COLO668 (cell line): ENCODE measurements around the gene PKP2.
"Not testable (repeated sequence)": the region's sequence is repeated elsewhere in the genome, so short reads cannot be mapped to it uniquely, and the experiment has no call there.

ENCODE experiments used
- DNase-seq: peaks from one replicate; lab custom pipeline; 2025; ENCODE audit not compliant: unreplicated experiment; lab: John Stamatoyannopoulos, UW

Gene PKP2

DNA sequence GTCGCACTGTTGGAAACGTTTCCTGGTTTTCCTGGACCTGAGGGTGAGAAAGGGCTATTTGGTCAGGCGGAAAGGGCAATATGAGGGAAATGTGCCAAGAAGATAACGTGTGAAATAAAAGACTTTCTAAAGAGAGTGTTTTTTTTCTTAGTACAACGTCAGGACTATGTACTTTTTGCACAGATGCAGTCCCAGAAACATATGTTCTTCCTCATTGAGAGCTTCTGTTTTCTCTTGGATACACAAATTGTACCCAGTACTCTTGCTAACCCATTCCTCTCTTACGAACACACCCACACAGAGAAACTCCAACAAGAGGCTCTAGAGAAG is 669 bp upstream of the PKP2 start:
- DNase-seq = no peak

DNA sequence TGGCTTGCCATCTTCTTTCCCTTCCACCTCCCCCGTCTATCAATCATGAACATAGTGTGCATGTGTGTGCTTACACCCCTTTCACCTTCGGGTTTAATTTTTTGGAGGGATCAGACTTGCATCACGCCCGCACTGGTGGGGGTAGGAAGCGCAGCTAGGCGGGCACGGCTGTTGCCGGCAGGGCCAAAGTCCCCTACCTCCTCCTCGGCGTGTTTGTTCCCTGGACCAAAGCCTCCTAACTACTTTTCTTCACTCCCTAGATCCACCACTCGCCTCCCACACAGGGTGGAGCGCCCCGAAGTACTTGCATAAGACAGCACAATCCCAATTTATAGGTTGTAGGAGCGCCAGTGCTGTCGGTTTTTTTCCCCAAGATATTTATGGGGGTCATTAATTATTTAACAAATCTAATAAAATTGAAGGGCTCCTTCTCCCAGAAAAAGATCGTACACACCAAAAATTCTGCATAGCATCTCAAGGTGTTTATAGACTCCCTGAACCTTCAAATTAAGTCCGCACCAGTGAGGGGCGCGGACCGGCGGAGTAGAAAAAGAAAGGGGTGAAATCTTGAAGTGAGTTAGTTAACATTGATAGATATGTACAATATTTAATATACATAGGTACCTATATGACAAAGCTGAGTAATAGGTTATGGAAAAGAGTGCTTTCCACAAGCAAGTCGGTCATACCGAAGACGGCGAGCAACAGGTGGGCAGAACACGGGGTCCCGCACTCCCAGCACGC is 717 bp downstream of the PKP2 start:
- peak; percentile 26 for DNase-seq

DNA sequence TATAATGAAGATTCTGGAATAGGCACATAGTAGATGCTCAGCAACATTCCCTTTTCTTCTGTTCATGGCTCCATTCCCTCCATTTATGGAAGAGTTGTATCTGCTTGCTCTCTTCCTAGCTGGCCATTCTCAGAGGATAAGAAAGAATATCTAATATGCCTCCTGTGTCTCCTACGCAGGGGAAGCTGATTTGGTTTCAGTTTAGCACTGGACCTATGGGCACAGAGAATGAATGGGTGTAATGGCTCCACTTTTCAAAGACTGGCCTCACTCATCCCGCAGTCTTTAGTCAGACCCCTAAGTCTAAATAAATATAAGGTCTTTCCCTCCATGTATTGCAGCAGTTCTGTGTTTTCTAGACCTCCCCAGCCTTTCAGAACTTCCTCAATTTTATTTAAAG is 2.0 kb downstream of the PKP2 start:
- DNase-seq = no peak

DNA sequence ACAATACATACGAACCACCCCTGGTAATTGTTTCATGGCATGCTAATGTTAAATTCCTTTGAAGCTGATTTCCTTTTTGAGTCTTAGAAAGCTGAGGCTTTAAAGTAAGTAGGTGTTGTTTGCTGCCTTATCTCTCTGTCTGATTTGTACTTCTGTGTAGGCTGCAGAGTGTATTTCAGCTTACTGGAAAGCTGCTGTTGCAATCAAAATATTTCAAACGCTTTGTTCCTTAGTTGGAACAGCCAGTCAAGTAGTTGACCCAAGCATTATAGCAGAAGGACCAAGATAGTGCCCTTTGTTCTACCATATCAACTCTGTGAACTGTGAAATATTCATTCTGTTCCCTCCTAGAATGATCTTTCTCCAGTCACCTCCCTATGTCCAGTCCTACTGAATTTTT is 3.1 kb downstream of the PKP2 start:
- no peak for DNase-seq

DNA sequence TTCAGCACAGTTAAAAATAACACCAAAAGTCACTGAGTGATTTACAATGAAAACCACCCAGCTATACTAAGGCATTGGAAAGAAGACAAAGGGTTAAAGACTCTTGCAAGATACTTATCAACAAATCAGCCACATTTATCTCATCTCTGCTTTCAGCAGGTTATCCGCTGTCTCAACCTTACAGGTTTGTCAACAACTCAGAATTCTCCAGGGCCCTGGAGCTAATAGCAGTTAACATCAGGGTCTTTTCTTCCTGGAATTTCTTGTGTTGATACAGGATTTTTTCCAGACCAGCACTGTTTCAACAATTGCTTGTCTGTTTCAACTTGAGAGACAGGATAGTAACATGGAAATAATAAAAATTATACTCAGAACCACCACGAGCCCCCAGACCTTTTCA is 3.5 kb downstream of the PKP2 start:
- no peak for DNase-seq

DNA sequence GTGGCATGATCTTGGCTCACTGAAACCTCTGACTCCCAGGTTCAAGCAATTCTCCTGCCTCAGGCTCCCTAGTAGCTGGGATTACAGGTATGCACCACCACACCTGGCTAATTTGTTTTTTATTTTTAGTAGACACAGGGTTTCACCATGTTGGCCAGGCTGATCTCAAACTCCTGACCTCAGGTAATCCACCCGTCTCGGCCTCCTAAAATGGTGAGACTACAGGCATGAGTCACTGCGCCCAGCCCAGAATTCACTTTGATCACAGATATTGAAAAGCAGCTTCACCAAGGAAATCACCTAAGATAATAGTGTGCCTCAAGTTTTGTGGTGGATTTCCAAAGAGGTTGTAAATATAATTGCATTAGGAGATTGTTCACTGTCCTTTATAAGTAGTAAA is 4.2 kb downstream of the PKP2 start:
- not testable (repeated sequence) for DNase-seq

DNA sequence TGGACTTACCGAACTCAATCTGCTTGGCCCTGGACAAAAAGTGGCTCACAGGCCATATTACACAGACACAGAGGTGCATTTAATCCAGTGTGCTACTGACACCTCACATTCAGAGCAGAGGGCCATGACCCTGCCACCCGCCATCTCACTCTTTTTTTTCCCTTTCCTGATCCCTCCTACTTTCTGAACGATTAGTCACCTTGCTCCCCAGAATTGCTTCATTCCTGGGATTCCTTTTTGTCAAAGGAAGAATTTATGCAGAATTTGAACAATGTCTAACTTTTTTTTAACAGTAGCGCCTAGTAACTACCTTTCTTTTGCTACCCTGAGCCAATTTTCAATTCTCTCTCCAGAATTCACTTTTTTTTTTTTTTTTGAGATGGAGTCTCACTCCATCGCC is 4.6 kb downstream of the PKP2 start:
- DNase-seq = no peak

DNA sequence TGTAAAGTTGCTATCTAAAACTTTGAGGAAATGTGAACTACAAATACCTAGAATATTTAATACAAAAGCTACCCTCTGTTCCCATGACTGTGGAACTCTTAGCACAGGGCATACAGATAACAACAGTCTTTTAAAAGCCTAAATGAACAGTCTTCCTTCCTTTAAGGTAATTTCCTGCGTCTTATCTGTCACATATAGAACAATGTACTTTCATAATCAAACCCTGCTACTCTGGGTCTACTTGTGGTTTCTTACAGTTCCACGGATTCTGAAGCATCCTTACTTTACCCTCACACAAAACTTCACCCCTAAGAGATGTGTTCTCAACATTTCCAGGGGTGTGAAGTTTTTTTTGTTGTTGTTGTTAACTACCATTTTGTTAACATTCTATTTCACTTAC is 5.1 kb downstream of the PKP2 start:
- no peak for DNase-seq

DNA sequence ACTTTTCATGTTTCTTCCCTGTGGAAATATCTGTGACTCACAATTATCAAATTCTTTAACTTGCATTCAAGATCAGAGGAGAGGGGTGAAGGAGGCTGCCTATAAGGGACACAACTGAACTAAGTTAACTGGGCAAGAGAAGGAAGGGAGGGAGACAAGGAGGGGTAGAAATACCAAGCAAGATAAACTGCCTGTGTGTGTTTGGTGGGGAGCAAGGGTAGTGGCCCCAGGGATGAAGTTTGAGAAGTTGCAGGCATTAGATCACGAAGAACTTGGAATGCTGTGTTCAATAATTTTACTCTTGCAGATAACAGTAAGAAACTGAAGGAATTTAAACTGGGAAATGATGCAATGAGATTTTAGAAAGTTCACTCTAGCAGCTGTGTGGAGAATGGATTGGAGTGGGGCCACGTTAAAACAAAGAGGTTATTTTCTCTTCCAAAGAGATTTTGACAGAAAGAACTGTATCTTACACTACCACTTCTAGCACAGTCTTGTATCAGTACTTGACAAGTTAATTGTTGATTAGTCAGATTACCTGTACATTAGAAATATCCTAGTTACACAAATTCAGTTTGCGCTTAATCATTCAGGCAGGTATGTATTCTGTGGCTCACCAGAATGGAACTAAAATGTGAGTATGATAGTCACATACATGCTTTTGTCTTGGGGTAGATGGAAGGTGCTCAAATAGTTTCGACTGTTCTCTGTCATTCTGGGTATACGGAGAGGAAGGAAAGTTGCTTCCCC is 7.4 kb downstream of the PKP2 start:
- no peak for DNase-seq

DNA sequence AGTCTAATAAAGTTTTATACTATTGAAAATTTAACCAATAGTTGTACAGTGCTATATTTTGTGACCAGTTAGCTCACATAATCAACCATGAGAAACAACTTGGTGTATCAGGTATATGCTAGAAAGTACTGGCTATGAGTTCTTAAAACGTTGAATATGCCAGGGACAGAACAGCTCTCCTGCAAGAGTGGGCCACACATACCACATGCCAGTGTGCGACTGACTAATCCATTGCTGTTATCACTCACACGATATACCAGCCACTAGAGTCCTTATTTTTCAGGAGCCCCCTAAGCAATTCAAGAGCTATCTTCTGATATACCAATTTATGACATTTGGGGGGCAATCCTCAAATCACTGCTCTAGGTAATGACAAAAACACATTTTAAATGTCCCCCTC is 9.5 kb downstream of the PKP2 start:
- no peak for DNase-seq

DNA sequence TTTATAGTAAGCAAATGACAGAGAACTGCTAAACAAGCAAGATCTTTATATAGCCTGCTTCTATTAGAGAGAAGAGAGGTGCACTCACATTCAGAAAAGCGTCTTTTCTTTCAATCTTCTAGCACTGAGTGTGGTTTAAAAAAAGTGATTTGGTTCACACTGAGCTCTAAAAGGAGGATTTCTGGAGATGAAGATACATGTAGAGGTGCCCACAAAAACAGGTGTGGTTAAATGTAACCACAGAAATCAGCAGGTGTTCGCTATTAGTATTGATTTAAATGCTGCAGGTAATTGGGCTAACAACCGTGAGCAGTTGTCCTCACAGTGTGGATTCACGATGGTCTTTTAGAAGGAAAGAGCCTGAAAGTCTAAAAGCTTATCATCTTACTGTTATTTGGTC is 10.7 kb downstream of the PKP2 start:
- DNase-seq = no peak

DNA sequence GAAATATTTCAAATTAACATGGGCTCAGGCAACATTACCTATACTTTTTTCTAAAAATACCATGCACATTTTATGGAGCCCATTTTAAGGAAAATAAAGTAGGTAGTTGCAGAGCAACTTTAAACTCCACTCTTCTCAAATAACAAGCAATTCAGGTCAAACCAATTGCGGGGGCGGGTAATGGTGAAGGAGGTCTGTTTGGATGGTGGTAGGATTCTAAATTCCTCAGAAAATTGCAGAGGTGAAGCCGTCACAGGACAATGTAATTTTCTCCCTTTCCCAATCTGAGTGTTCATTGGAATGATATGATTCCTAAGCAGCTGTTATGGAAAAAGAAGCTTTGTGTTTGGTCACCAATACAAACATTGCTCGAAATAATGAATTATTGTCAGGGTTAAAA is 11.6 kb downstream of the PKP2 start:
- DNase-seq = no peak

DNA sequence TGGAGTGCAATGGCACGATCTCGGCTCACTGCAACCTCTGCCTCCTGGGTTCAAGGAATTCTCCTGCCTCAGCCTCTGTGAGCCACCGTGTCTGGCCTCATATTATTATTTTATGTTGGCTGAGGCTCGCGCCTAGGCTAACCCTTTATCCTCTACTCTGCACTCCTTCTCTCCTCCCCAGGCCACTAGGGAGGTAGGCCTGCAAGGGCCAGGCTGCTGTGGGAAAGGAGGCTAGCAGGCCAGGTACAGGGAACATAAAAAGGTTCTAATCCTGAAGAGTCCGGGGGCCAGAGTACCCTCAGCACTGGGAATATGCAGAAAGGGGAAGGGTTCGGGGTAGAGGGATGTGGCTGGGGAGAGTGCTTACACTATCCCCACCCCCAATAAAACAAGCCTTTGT is 14.9 kb downstream of the PKP2 start:
- DNase-seq = no peak

DNA sequence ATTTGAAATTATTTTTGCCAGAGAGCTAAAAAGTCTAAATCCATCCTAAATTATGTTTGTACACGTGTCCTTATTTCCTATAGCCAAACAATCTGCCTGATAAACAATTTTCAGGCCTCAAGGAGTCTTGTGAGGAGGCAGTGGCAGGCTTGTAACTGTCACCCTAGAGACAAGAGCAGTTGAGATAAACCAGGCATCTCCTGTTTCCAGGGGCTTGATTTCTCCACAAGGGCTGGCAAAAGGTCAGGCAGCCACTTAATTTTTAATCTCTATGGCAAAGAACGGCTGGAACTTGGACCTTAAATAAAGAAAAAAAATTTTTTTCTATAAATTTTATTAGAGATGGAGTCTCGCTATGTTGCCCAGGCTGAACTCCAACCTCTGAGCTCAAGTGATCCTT is 15.5 kb downstream of the PKP2 start:
- no peak for DNase-seq

DNA sequence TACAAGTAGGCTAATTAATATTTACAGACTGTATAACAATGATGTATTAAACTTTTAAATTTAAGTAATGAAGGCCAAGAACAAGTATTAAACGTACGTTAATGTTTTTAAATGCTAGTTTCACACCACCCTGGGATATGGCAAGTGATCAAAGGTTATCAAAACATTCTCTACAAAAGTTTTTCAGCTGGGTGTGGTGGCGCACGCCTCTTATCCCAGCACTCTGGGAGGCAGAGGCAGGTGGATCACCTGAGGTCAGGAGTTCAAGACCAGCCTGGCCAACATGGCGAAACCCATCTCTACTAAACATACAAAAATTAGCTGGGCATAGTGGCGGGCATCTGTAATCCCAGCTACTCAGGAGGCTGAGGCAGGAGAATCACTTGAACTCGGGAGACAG is 17.5 kb downstream of the PKP2 start:
- DNase-seq = not testable (repeated sequence)

DNA sequence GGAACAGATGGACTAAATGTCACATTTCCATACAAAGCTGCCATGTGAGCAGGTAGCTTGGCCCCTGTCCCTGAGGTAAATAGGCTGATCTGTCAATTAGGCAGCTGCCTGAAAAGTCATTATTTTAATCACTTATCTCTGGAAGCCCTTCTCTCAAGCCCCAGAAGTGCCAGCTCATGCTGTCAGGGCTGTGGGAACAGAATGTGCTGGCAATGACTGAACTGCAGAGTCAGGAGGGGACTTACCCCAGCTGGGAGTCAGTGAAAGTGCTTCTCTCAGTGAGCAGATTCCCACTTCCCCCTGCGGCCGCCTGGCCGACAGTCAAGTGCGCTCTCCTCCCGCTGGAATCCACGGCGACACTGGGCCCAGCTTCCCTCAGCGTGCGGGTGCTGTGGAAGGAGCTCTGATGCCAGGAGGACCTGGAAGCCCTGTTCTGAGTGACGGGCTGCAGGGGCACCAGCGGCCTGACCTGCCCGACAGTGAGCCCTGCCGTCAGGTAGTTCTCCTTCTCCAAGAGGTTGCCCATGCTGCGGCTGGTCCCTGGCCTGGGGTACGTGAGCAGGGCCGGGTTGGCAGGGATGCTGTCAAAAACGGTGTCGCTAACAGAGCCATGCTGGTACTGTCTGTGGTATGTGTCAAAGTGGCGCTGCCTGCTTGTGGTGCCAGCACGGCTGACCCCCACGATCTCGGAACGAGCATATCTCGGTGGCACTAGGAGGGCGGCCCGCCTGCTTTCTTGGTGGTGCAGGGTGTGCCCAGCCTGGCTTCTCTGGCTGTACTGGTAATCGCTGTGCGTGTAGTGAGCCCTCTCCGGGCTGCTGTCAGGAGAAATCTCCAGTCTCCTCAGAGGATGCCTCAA is 18.7 kb downstream of the PKP2 start:
- DNase-seq = no peak

DNA sequence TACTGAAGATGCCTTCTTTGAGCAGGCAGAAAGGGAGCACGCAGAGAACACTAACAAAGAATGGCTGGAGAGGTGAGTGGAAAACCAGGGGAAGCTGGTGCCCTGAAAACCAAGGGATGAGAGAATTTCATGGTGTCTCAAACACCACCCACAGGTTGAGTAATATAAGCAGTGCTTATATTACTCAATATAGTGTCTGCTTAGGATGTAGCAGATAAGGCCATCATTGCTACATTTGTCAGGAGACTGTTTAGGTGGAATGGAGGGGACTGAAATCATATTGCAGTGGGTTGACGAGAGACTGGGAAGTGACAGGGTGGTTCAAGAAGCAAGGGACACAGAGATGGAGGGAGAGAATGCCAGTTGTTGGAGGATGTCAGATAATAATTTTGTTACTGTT is 20.6 kb downstream of the PKP2 start:
- no peak for DNase-seq

DNA sequence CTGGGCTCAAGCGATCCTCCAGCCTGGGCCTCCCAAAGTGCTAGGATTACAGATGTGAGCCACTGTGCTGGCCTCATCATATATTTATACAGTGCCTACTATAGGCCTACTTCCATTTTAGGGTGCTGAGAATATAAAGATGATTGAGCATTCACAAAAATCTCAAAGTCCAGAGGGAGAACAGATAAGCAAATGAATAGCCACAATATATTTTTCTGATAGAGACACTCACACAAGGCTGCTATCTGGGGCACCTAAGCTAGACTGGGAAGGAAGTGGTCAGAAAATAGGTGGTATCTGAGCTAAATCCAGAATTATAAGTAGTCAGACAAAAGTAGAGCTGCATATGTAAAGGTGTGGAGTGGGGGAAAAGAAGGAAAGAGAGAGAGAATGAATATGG is 21.6 kb downstream of the PKP2 start:
- no peak for DNase-seq

DNA sequence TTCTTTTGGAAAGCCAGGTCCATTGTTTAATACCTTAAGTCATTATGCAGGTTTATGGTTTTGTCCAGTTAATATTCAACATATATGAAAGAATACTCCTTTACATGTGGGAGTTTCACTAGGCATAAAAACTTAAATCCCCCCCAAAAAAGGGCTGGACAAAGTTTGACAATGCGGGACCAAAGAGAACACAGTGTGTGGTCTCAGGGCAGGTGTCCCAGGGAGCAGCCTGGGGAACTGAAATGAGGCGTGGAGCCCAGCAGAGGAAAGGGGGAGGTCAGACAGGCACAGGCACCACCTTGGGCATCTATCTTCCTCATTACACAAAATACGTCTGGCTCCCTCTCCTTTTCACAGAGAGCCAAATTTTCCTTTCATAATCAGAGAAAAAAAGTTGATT is 22.5 kb downstream of the PKP2 start:
- DNase-seq = peak; percentile 3

DNA sequence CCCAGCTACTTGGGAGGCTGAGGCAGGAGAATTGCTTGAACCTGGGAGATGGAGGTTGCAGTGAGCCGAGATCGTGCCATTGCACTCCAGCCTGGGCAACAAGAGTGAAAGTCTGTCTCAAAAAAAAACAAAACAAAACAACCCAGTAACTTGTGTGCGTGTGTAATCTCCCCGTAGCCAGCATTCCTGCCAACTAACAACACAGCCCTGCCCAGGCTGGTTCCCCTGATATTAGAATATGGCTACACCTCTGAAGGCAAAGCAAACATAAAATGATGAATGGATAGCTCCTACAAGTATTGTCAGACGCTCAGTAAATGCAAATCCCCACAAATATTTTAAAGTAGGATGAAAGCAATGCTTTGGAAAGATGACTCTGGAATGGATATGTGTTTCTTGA is 24.2 kb downstream of the PKP2 start:
- not testable (repeated sequence) for DNase-seq

DNA sequence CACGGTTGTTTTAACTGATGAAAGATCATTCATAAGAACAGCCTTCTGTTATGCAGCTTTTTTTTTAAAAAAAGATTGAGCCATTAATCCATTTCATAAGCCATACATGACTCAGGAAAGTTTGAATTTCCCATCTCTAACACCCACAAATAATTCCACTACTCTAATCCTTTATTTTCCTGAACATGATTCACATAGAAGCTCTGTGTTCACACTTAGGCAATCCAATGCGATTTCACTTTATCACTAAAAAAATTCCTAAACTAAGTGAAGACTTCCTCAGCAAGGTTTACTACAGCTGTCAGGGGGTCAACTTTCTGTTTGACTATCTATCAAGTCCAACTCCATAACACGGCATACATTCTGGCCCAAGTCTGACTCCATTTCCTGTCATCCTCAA is 25.9 kb downstream of the PKP2 start:
- no peak for DNase-seq

DNA sequence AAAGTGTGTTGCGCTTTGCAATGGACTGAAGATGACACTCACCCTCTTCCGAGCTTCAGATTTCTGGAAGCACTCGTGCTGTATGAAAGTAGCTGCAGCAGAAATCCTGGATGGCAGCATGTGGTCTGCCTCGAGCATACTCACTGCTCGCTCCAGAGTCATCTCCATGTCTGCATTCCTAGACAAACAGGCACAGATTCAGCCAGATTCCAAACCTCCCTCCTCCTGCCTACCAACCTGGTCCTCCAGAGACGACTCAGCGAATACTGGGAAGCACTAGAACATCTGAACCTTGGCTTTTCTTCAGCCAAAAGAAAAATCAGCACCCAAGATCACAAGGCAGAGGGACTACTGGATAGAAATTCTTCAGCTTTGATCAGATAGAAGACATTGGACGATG is 27.7 kb downstream of the PKP2 start:
- DNase-seq = no peak
